Measurements from ENCODE around the gene RPS21. TPM values are rescaled to one million over a fixed set of nuclear protein-coding genes. Genes with fewer than 3 reads are reported as not detected.

Gene RPS21
- total RNA-seq, 4 donors from 2014 or later = 1,664 to 5,734 (median 2,155) TPM

GRCh38 chr20:62436692-62437091, 49.8 kb downstream of the RPS21 start:
- WGBS, 2 donors = 93% methylated on average over 3 of the region's 3 CpGs
- no peak overlapping the region for H3K4me3 ChIP-seq (ENCODE audit: low read depth, poor library complexity, severe bottlenecking)
- TF ChIP-seq POLR2A (IDR thresholded peaks at IDR 0.05) (no peak), CTCF (IDR thresholded peaks at IDR 0.05) (no peak)
- DNase-seq (ENCODE audit: low spot score in 2 of 2) = no peak
- intact Hi-C loops (cut with DNase I; ENCODE audit: low total_unique reads) = no loop called here

GRCh38 chr20:62437496-62437895, 50.6 kb downstream of the RPS21 start:
- WGBS, 2 donors = 82% methylated on average over 10 to 12 of the region's 12 CpGs
- no peak for TF ChIP-seq POLR2A (IDR thresholded peaks at IDR 0.05)
- TF ChIP-seq CTCF (IDR thresholded peaks at IDR 0.05) = no peak

GRCh38 chr20:62437927-62438326, 51.0 kb downstream of the RPS21 start:
- no peak for DNase-seq (ENCODE audit: low spot score in 2 of 2)

More at GRCh38 chr20:62437496-62437895, 50.6 kb downstream of the RPS21 start:
- H3K4me3 ChIP-seq (ENCODE audit: low read depth, poor library complexity, severe bottlenecking) = no peak overlapping the region
- intact Hi-C loops (cut with DNase I; ENCODE audit: low total_unique reads) = no loop called here
- DNase-seq (ENCODE audit: low spot score in 2 of 2) = no peak

More at GRCh38 chr20:62437927-62438326, 51.0 kb downstream of the RPS21 start:
- no peak overlapping the region for H3K4me3 ChIP-seq (ENCODE audit: low read depth, poor library complexity, severe bottlenecking)
- intact Hi-C loops (cut with DNase I; ENCODE audit: low total_unique reads) = no loop called here
- WGBS, 2 donors = 48 to 53% methylated on average over 8 to 15 of the region's 24 CpGs
- TF ChIP-seq CTCF (IDR thresholded peaks at IDR 0.05) (no peak), POLR2A (IDR thresholded peaks at IDR 0.05) (no peak)

Other genes starting within 250 kb of the RPS21 start
- 100 to 1,000 TPM; 200 to 240 (median 225) TPM for gene PSMA7, start 243.7 kb upstream of the RPS21 start, total RNA-seq
- 10 to 100 TPM; 23.3 to 51.7 (median 25.8) TPM for gene SS18L1, start 243.3 kb upstream of the RPS21 start, total RNA-seq
- gene MTG2, start 204.1 kb upstream of the RPS21 start, total RNA-seq = 10 to 100 TPM; 21.4 to 42.0 (median 29.1) TPM
- gene HRH3, start 166.8 kb upstream of the RPS21 start, total RNA-seq = not detected
- gene OSBPL2, start 148.6 kb upstream of the RPS21 start, total RNA-seq = 100 to 1,000 TPM in 1 of 4 donors, 10 to 100 TPM in 3; 69.7 to 135 (median 86.0) TPM
- 100 to 1,000 TPM; 143 to 198 (median 167) TPM for gene ADRM1, start 84.1 kb upstream of the RPS21 start, total RNA-seq
- 100 to 1,000 TPM; 164 to 427 (median 196) TPM for gene LAMA5, start 19.8 kb upstream of the RPS21 start, total RNA-seq
- 1 to 10 TPM; 2.8 to 5.3 (median 3.7) TPM for gene CABLES2, start 20.2 kb downstream of the RPS21 start, total RNA-seq
- 1 to 10 TPM; 4.3 to 8.5 (median 6.3) TPM for gene RBBP8NL, start 40.4 kb downstream of the RPS21 start, total RNA-seq
- 1 to 10 TPM in 3 of 4 donors, not detected in 1; 1.1 to 2.4 (median 1.6) TPM for gene GATA5, start 88.9 kb downstream of the RPS21 start, total RNA-seq

All from lower leg skin (tissue), 4 donors.